HG03139 (cell line): Measurements from ENCODE around the gene CCDC106.

Source experiments
- ATAC-seq: cut with Tn5 transposase; IDR thresholded peaks from one replicate; pipeline ENCODE4 v1.9.1; 2021; ENCODE audit not compliant: unreplicated experiment

The CCDC106 gene

GRCh38 chr19:55693336-55693974 is 45.4 kb downstream of the CCDC106 start:
- no peak for ATAC-seq

DNA sequence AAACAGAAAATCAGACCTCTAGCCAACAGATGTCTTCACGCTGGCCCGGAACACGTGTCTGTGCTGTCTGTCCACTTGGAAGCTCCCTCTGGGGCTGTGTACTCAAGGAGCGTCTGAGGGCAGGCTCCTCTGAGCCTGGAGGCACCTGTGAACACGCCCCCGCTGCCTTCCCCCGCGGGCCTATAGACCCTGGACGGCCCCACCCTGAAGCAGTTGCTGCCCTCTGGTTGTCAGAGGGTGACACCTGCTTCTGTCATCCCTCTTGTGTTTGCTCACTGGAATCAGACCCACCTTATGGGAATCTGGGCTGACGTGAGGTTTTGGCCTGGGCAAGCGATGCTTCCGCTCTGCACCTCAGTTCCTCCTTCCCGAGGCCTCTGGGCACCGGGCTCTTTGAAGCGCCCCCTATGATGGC is 46.2 kb downstream of the CCDC106 start:
- ATAC-seq = no peak

GRCh38 chr19:55694656-55695491 is 46.9 kb downstream of the CCDC106 start:
- no peak for ATAC-seq

GRCh38 chr19:55695511-55696290 is 47.7 kb downstream of the CCDC106 start:
- no peak for ATAC-seq

GRCh38 chr19:55696301-55697068 is 48.5 kb downstream of the CCDC106 start:
- ATAC-seq = no peak

DNA sequence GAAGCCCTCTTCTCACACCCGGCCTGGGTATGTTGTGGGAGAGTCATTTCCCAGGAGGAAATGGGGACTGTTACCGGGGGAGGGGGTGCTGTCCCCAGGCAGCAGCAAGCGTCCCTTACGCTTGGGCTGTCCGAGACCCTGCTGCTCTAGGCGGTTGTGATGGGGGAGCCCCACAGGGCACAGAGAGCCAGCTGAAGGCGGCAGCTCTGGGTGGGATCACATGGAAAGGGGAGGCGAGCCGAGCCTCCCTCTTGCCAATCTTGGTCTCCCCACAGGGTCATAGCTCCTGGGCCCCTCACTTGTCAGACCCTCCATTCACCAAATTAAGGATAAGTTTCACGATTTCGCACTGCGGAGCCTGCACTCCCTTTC is 49.0 kb downstream of the CCDC106 start:
- ATAC-seq = no peak

- no peak for ATAC-seq
Measured at GRCh38 chr19:55697698-55698097, 49.7 kb downstream of the CCDC106 start.

GRCh38 chr19:55698256-55698655 is 50.2 kb downstream of the CCDC106 start:
- no peak for ATAC-seq

- no peak for ATAC-seq
Measured at GRCh38 chr19:55699221-55699620, 51.2 kb downstream of the CCDC106 start.

DNA sequence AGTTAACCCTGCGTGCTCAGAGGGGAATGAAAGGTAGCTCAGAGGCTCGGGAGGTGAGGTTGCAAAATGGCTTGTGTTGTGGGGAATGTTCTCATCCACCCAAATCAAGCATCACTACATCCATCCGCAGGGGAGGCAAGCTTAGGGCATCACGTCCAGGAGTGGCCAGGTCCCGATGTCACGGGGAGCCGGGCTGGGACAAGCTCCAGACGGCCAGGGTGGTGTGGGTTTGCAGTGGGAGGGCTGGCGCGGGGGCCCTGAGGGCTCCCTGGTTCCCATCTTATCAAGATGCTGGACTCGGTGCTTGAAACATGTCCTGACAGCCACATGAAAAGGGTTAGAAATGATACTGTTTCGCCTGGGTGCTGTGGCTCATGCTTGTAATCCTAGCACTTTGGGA is 52.8 kb downstream of the CCDC106 start:
- no peak for ATAC-seq

- no peak for ATAC-seq
Measured at GRCh38 chr19:55702131-55702627, 54.2 kb downstream of the CCDC106 start.
